GM18907 (cell line): ENCODE data around the gene LETM1.
"Not testable (repeated sequence)": the region's sequence is repeated elsewhere in the genome, so short reads cannot be mapped to it uniquely, and the experiment has no call there.

Source experiments
- ATAC-seq: cut with Tn5 transposase; IDR thresholded peaks from one replicate; pipeline ENCODE4 v1.9.1; 2021; ENCODE audit warnings: mild to moderate bottlenecking, moderate library complexity; ENCODE audit not compliant: unreplicated experiment

Gene LETM1

DNA sequence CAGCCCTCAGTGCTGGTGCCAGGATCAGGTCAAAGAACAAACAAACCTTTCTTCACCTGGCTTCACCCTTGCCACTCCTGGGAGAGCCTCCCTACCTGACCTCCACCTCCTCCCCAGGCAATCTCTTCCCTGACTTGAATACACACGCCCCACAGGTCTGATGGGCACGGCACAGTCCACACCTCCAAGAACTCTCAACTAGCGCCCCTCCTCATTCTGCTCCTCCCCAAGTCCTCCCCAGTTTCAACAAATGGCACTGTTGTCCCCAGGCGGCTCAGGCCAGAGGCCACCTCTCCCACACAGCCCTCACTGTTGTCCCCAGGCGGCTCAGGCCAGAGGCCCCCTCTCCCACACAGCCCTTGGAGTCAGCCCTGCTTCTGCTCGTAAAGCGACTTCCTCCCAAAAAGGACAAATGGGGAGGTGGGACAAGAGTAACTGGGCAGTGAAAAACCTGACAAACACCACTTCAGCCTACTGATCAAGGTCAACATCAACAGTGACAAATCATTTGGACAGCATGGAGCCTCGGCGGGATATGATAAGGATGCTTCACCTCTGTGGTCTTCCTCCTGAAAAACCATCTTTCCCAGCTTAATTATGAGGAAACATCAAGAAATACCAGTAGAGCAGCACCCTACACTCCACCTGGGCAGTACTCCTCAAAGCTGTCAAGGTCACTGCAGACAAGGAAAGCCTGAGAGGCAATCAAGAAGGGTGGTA, 2.9 kb downstream of the LETM1 start:
- ATAC-seq: no peak

DNA sequence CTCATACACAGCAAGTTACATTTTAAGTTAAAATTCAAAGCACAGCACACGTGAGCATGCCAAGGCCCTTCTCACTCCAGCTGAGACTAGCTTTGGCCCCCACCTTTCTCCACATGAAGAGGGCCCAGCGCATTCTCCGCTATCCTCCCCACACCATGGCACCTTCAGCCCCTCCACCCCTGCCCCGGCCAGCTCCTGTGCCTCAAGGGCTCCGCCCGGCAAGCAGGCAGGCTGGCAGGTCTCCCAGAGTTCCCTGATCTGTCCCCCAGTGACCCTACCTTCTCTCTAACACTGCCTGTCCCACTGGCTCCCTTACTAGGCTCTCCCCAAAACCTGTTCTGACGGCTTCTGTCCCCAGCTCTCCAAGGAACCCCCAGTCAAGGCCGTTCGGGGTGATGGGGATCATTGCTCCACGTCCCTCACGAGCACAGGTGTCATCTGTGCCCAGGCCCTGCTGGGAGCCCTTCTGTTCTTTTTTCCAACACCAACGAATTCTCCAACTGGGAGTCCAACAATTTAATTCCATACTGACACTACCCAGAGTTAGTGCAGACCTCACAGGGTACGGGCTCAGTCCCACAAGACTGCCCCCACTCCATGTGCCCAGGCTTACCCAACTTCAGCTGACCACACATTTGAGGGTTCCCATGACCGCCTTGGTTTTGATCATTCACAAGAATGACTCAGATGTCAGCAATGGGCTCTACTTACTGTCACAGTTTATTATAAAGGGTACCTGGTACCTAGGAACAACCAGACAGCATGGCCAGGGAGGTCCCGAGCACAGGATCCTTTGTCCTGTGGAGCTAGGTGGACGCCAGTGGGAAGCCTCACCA, 4.2 kb downstream of the LETM1 start:
- ATAC-seq: no peak

DNA sequence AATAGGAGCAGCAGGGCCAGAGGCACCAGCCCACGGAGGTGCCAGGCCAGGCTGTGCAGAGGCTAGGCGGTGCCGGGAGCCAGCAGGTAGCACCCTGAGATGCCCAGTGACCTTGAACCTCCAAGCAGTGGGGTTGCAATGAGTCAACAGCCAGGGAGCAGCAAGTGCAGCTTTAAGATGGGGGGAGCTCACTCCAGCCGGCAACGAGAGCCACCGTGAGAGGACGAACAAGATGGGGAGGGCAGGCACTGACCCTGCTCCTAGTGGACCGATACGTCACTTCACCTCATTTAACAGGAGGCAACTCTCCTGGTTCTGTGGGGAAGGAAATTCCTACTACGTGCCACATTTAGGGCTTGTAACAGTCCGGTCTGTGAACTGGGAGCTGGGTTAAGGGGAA, 4.8 kb downstream of the LETM1 start:
- ATAC-seq: no peak

DNA sequence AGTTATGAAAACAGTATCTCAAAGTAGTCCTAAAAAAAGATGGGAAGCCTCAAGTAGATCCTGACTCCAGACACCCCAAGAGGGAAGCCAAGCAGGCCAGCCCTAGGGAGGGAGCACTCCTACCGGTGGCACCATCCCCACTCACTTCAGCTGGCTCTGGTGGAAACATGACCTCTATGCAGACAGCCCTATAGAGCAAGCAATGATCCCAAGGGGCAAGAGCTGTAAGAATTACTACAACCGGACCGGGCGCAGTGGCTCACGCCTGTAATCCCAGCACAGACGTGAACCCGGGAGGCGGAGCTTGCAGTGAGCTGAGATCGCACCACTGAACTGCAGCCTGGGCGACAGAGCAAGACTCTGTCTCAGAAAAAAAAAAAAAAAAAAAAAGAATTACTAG, 5.7 kb downstream of the LETM1 start:
- ATAC-seq: no peak

DNA sequence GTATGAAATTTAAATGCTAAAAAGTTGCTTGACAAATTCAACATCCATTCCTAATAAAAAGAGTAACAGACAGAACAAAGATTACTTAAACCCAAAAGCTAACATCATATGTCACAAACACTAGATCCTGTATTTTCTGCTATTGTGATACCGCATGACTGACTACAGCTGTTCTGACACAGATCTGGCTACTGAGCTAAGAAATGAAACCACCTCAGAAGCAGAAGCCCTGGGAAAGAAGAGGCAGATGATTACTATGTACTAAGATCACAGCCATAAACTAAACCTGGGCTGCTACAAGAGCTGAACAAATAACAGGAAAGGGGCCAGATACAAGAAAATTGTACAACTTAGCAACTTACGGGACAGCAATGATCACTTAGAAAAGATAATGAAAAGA, 9.4 kb downstream of the LETM1 start:
- ATAC-seq: no peak

DNA sequence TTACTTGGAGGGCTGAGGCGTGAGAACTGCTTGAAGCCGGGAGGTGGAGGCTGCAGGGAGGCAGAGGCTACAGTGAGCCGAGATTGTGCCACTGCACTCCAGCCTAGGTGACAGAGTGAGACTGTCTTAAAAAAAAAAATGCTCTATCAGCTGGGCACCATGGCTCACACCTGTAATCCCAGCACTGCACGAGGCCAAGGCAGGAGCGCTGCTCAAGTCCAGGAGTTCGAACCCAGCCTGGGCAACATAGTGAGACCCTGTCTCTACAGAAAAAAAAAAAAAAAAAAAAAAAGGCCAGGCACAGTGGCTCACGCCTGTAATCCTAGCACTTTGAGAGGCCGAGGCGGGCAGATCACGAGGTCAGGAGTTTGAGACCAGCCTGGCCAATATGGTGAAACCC, 11.3 kb downstream of the LETM1 start:
- not testable (repeated sequence) for ATAC-seq

DNA sequence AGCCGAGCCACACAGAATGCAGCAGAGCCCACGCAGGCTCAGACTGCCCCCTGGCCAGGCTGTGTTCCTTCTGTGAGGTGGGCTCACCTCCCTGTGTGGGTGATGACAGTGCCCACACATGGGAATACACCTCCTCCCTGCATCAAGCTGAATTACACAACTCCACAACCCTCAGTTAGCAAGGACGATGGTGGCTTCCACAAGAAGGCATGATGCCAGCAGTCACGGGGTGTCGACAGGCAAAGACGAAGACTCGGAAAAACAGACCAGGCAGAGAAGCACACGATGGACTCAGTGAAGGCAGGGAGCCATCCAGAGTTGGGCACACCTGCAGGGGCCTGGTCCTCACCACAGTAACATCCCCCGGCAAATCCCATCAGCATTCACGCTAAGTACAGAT, 12.1 kb downstream of the LETM1 start:
- ATAC-seq: no peak

DNA sequence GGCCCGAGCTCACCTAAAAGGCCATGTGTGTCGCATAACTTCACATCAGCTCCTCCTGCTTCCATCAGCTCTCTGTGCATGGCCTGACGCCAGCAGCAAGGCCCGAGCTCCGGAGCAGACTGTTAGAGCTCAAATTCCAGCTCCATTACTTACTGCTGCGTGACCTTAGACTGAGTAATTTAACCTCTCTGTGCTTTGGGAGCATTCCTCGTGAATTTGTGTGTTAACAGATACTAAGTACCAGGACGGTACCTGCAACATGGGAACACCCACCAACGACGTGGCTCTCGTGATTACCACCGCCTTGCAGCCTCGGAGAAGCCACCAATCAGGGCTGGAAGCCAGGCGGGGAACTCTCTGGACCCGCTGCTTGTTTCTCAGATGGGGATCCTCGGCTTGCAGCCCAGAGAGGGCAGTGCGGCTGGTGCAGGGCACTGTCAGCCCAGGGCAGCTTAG, 12.9 kb downstream of the LETM1 start:
- no peak for ATAC-seq

DNA sequence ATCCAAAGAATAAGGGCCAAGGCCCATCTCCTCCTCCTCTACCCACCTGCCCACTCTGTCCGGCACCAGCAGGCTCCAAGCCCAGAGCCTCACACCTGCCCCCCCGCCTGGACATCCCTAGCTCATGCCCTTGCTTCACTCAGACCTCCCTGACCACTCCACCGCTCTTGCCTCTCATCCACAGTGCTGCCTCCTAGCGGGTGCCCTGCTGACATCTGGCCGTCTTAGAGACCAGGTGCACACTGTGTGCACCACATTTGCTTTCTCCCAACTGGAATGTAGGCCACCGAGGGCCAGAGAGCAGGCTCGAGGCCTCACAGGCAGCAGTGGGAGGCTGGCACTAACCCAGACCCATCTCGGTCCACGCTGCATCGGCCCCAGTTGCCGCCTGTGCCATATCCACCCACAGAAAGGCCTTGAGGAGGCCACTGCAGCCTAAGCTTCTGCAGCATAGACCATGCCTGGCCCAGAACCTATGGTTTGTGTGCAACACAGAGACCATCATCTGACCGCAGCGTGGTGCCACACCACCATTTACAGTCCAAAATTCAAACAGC, 13.5 kb downstream of the LETM1 start:
- ATAC-seq: no peak

DNA sequence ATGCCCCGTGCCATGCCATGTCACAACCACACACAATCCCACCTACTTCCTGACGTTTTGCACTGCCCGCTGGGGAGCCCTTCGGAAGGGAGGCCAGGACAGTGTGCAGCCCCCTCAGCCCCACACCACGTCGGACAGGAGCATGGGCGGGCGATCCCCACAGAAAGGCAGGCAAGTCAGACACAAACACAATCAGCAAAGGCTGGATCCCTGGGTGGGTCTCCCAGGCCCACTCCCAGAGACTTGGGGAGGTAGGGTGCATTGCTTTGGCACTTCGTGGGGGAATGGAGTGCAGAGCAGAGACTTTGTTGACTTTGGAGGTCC, 14.1 kb downstream of the LETM1 start:
- no peak for ATAC-seq

DNA sequence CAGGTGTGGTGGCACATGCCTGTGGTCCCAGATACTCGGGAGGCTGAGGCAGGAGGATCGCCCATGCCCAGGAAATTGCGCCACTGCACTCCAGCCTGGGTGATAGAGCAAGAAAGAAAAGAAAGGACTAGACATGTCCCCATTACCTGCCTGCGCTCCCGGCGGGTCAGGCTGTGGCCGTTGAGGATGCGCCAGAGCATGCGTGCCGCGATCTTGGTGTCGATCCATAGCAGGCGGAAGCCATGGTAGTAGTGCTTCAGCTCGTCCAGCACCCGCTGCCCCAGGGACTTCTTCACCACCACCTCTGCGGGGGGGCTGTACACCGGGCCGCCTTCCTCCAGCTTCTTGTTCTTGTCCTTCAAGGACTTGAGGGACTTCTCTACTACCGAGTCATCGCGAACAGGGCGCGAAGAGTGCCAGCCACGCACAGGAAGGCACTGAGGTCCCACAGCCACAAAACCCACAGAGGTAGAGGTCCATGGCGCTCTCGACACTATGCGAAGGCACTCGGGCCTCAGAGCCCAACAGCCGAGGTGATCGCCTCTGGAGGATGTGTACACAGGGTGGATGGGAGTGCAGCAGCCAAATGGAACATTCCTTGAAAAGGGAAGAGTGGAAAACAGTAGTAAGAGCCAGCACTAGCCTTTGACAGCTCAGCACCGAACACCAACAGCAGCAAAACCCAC, 14.6 kb downstream of the LETM1 start:
- ATAC-seq: no peak

DNA sequence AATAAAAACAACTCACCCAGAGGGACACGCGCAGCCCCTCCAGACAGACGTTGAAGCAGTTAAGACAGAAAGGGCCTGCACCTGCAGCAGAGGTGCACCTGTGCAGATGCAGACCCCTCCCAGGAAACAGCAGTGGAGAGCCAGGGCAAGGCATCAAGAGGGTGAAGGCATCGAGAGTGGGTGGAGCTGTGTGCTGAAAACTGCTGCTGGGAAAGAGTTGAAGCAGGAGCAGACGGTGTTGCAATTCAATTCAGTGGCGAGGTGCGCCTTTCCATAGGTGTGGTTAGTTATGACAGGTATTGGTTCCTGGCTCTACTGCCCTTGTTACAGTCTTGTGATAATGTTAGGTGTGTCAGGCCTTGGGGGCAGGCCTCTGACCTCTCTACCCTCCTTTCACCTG, 16.7 kb downstream of the LETM1 start:
- no peak for ATAC-seq

DNA sequence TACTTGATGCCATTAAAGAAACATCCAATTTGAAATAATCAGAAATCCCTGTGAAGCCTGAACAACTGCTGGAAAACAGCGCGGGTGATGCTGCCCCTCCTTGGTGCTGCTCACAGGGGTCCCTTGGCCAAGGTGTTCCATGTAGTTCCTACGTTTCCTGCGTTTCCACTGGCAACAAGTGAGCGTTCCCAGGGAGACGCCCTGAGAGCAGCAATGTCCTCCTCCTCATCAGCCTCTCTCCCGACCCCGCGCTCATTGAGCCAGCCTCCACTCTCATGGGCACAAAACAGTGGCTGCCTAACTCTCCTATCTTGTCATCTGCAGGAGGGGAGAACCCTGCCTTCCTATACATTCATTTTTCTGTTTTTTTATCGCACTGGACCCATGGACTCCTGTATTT, 18.9 kb downstream of the LETM1 start:
- no peak for ATAC-seq

DNA sequence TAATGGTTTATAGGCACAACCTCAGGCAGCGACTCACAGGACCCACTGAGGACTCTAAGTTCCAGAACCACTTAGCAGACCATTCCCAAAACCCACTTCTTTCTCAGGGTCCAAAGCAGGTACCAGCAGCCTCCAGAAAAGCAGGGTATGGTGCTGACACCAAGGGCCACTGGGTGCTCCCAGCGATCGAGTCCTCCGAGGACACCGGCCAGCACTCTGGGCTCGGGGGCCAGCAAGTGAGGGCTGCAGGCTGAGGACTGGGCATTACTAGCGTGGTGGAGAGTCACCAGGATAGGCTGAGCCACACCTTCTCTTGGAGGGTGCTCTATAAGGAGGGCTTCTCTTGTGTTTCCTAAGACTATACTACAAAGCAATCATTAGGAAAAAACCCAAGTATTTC, 19.3 kb downstream of the LETM1 start:
- no peak for ATAC-seq

DNA sequence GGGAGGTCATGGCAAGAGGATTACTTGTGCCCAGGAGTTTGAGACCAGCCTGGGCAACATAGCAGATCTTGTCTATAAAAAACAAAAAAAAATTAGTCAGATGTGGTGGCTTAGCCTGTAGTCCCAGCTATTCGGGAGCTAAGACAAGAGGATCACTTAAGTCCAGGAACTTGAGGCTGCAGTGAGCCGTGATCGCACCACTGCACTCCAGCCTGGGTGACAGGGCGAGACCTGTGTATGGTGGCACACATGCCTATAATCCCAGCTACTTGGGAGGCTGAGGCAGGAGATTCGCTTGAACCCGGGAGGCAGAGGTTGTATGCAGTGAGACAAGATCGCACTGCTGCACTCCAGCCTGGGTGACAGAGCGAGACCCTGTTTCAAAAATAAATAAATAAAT, 20.1 kb downstream of the LETM1 start:
- not testable (repeated sequence) for ATAC-seq

DNA sequence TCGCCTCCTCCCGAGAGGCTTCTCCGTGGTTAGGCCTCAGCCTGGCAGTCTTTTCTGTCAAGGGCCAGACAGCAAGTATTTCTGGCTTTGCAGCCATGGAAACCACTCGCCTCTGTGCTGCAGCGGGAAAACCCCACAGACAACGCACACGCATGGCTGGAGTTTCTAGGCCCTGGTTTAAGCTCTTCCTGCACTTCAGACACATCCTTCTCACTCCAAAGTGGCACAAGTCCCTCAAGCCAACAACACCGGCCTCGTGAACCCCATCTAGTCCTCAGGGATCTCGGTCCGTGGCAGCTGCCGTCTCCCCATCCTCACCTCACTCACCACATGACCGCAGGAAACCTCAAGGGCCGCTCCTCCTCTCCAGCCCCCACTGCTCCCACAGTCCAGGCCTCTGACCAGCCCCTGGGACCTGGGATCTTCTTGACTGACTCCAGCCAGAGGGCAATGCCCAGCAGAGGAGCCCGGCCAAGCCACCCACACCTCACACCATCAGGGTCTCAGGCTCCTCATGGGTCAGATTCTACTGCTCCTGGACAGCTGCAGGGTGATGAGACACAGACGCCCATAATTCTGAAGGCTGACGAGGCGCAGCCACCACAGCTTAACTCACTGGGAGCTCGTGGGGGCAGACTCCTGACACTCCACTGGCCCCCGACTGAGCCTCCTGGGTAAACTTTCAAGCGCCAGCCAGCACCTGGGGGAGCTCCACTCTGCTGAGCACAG, 21.7 kb downstream of the LETM1 start:
- ATAC-seq: peak; percentile 69

DNA sequence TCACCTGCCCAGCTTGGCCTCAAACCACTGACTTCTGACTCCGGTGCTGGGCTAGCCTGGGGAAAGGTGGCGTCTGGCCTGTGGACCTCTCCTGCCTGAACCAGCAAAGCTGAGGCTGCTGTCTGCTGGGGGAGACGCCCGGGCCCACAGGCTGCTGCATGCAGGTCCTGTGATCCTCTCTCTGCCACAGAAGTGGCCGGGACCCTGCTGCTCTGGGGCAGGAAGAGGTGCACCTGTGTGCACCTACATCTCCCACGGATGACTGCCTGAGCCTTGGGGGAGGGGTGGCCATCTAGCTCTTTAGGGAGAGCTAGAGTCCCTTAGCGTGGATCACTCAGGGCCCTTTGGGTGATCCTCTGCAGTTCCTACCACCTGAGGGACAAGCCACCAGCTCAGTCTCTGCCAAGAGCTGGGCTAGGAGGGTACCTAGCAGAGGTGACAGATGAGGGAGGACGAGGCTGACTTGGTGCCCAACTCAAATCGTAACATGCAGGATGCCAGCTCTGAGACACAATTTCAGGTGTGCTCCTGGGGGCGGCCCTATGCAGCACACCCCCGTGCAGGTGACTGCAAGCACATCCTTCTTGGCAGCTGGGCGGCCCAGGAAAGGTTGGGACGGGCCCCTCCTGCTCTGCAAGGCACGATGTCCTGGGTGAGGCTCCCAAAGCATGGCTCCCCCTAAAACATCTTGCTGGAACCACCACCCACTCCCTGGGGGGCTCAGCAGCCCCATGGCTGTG, 22.5 kb downstream of the LETM1 start:
- ATAC-seq: peak; percentile 12

DNA sequence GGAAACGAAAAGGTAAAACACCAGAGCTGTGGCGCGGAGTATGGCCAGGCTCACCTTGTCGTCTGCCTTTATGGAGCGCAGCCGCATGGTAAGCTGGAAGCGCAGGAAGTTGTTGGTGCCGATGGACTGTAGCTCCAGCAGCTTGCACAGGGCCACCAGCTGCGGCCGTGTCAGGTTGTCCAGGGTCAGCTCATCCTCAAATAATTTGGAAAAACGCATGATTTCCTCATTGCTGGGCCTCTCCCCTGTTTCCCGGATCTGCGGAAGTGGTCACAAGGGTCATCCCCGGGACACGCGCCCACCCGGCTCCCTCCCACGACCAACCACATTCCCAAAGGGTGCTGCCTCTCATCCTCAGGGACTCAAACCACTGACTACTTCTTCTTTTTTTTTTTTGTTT, 23.3 kb downstream of the LETM1 start:
- ATAC-seq: no peak

DNA sequence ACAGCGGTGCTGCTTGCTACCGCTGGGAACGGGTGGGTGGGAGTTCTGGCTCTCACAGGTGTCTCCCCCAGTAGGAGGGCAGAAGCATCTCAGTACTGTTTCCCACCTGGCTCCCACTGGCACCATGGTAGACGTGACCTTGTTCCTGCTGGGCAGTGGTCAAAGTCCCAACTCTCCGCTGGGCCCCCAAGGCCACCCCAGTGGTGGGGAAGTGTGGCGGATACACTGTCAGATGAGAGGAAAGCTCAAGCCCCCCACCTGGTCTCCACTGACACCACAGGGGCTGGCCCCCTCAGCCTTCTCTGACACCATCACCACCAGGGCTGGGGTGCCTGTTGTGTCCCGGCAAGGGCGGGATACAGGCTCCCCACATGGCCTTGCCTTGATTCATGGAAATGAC, 24.6 kb downstream of the LETM1 start:
- no peak for ATAC-seq

DNA sequence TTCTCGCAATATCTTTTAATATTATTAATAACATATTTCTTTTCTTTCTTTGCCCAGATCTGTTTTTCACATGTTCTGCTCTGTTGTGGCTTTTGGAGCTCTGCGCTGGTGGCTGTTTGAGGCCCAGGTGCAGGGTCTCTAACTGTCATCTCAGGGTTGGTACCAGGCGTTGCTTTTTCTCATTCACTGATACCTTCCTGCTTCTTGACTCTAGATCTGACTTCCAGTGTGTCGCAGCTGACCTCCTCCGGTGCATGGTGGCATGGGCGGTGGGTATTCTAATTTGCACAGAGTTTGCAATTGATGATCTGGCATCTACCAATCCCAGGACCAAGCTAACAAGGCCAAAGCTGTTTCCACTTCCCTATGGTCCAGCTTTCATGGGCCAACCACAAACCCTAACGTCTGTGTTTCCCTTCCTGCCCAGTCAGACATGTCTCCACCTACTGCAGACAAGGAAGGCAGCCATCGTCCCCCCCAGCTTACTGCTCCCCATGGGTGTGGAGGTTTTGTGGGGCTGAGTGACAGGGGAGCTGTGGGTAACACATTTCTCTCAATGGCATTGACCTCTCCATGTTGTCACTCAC, 25.2 kb downstream of the LETM1 start:
- no peak for ATAC-seq
